ENCODE results near the gene PRR27. TPM values are rescaled to one million over a fixed set of nuclear protein-coding genes. Genes with fewer than 3 reads are reported as not detected.

PRR27 gene
- total RNA-seq (not detected), polyA plus RNA-seq (0.05 TPM)
- long read RNA-seq, donor 1: 0 reads
- long read RNA-seq, donor 2: 0 reads
- long read RNA-seq, donor 3: 0 reads
- long read RNA-seq, donor 4: 0 reads
- long read RNA-seq, donor 5: 0 reads
- long read RNA-seq, donor 6: 0 reads
- long read RNA-seq, donor 7: 0 reads
- long read RNA-seq, donor 8: 0 reads
- long read RNA-seq, donor 9: 0 reads
- long read RNA-seq, donor 10: 0 reads

GRCh38 chr4:70153937-70154336 lies at the start of gene PRR27:
TSS of gene PRR27 (plus strand) at chr4:70154237. CDS start at chr4:70154376, 139 bp downstream.
- WGBS: 94% methylated on average over 3 of the region's 3 CpGs
- Histone ChIP-seq H3K4me3 (ENCODE audit: low read length in 2 of 2) (no peak within 1 kb of the TSS), H3K36me3 (ENCODE audit: control insufficient read depth in 2 of 2, insufficient read depth in 2 of 2, low read length in 1 of 2) (no peaks in the 10 kb centered on the region), H3K27ac (ENCODE audit: low read depth in 1 of 2, low read length in 1 of 2) (no peak within 1 kb of the TSS), H3K27me3 (ENCODE audit: control insufficient read depth in 2 of 2, insufficient read depth in 1 of 2, low read length in 1 of 2) (no peaks in the 10 kb centered on the region), H3K9me3 (ENCODE audit: control insufficient read depth in 2 of 2, insufficient read depth in 1 of 2, low read length in 1 of 2) (no peaks in the 10 kb centered on the region), H3K4me1 (ENCODE audit: control insufficient read depth in 2 of 2, insufficient read depth in 2 of 2, low read length in 2 of 2) (no peaks in the 10 kb centered on the region)
- DNase-seq (ENCODE audit: low read depth in 6 of 9, low spot score in 9 of 9): no peak

- H3K9me3 ChIP-seq (ENCODE audit: control insufficient read depth in 2 of 2, insufficient read depth in 1 of 2, low read length in 1 of 2): no peaks in the 10 kb centered on the region
- H3K4me1 ChIP-seq (ENCODE audit: control insufficient read depth in 2 of 2, insufficient read depth in 2 of 2, low read length in 2 of 2): no peaks in the 10 kb centered on the region
- H3K36me3 ChIP-seq (ENCODE audit: control insufficient read depth in 2 of 2, insufficient read depth in 2 of 2, low read length in 1 of 2): no peaks in the 10 kb centered on the region
- no peaks in the 10 kb centered on the region for H3K27me3 ChIP-seq (ENCODE audit: control insufficient read depth in 2 of 2, insufficient read depth in 1 of 2, low read length in 1 of 2)
- DNase-seq (ENCODE audit: low read depth in 6 of 9, low spot score in 9 of 9): no peak
- no peak overlapping the region for H3K27ac ChIP-seq (ENCODE audit: low read depth in 1 of 2, low read length in 1 of 2)
- no peak overlapping the region for H3K4me3 ChIP-seq (ENCODE audit: low read length in 2 of 2)
These were observed 43.1 kb upstream of the PRR27 start for GRCh38 chr4:70110917-70111316.

- no peak overlapping the region for H3K4me3 ChIP-seq (ENCODE audit: low read length in 2 of 2)
- no peaks in the 10 kb centered on the region for H3K36me3 ChIP-seq (ENCODE audit: control insufficient read depth in 2 of 2, insufficient read depth in 2 of 2, low read length in 1 of 2)
- no peaks in the 10 kb centered on the region for H3K27me3 ChIP-seq (ENCODE audit: control insufficient read depth in 2 of 2, insufficient read depth in 1 of 2, low read length in 1 of 2)
- 93% methylated on average over 1 of the region's 1 CpG for WGBS
- no peaks in the 10 kb centered on the region for H3K9me3 ChIP-seq (ENCODE audit: control insufficient read depth in 2 of 2, insufficient read depth in 1 of 2, low read length in 1 of 2)
- no peaks in the 10 kb centered on the region for H3K4me1 ChIP-seq (ENCODE audit: control insufficient read depth in 2 of 2, insufficient read depth in 2 of 2, low read length in 2 of 2)
- no peak overlapping the region for H3K27ac ChIP-seq (ENCODE audit: low read depth in 1 of 2, low read length in 1 of 2)
- no peak for DNase-seq (ENCODE audit: low read depth in 6 of 9, low spot score in 9 of 9)
These were observed 40.4 kb upstream of the PRR27 start for GRCh38 chr4:70113656-70114055.

GRCh38 chr4:70114096-70114495 lies 39.9 kb upstream of the PRR27 start:
- Histone ChIP-seq H3K4me1 (ENCODE audit: control insufficient read depth in 2 of 2, insufficient read depth in 2 of 2, low read length in 2 of 2) (no peaks in the 10 kb centered on the region), H3K4me3 (ENCODE audit: low read length in 2 of 2) (no peak overlapping the region), H3K27me3 (ENCODE audit: control insufficient read depth in 2 of 2, insufficient read depth in 1 of 2, low read length in 1 of 2) (no peaks in the 10 kb centered on the region), H3K27ac (ENCODE audit: low read depth in 1 of 2, low read length in 1 of 2) (no peak overlapping the region), H3K36me3 (ENCODE audit: control insufficient read depth in 2 of 2, insufficient read depth in 2 of 2, low read length in 1 of 2) (no peaks in the 10 kb centered on the region), H3K9me3 (ENCODE audit: control insufficient read depth in 2 of 2, insufficient read depth in 1 of 2, low read length in 1 of 2) (no peaks in the 10 kb centered on the region)
- no peak for DNase-seq (ENCODE audit: low read depth in 6 of 9, low spot score in 9 of 9)
- WGBS: 87% methylated on average over 2 of the region's 2 CpGs

GRCh38 chr4:70120323-70120722 lies 33.7 kb upstream of the PRR27 start:
- no peaks in the 10 kb centered on the region for H3K9me3 ChIP-seq (ENCODE audit: control insufficient read depth in 2 of 2, insufficient read depth in 1 of 2, low read length in 1 of 2)
- no peaks in the 10 kb centered on the region for H3K4me1 ChIP-seq (ENCODE audit: control insufficient read depth in 2 of 2, insufficient read depth in 2 of 2, low read length in 2 of 2)
- 94% methylated on average over 1 of the region's 1 CpG for WGBS
- no peaks in the 10 kb centered on the region for H3K36me3 ChIP-seq (ENCODE audit: control insufficient read depth in 2 of 2, insufficient read depth in 2 of 2, low read length in 1 of 2)
- no peaks in the 10 kb centered on the region for H3K27me3 ChIP-seq (ENCODE audit: control insufficient read depth in 2 of 2, insufficient read depth in 1 of 2, low read length in 1 of 2)
- no peak overlapping the region for H3K27ac ChIP-seq (ENCODE audit: low read depth in 1 of 2, low read length in 1 of 2)
- no peak overlapping the region for H3K4me3 ChIP-seq (ENCODE audit: low read length in 2 of 2)
- no peak for DNase-seq (ENCODE audit: low read depth in 6 of 9, low spot score in 9 of 9)

- Histone ChIP-seq H3K4me1 (ENCODE audit: control insufficient read depth in 2 of 2, insufficient read depth in 2 of 2, low read length in 2 of 2) (no peaks in the 10 kb centered on the region), H3K9me3 (ENCODE audit: control insufficient read depth in 2 of 2, insufficient read depth in 1 of 2, low read length in 1 of 2) (no peaks in the 10 kb centered on the region), H3K27ac (ENCODE audit: low read depth in 1 of 2, low read length in 1 of 2) (no peak overlapping the region), H3K27me3 (ENCODE audit: control insufficient read depth in 2 of 2, insufficient read depth in 1 of 2, low read length in 1 of 2) (no peaks in the 10 kb centered on the region), H3K36me3 (ENCODE audit: control insufficient read depth in 2 of 2, insufficient read depth in 2 of 2, low read length in 1 of 2) (no peaks in the 10 kb centered on the region), H3K4me3 (ENCODE audit: low read length in 2 of 2) (no peak overlapping the region)
- WGBS: 64% methylated on average over 15 of the region's 15 CpGs
- no peak for DNase-seq (ENCODE audit: low read depth in 6 of 9, low spot score in 9 of 9)
These were observed 20.6 kb upstream of the PRR27 start for GRCh38 chr4:70133473-70133872.

- no peaks in the 10 kb centered on the region for H3K4me1 ChIP-seq (ENCODE audit: control insufficient read depth in 2 of 2, insufficient read depth in 2 of 2, low read length in 2 of 2)
- WGBS: 85% methylated on average over 3 of the region's 3 CpGs
- no peak for DNase-seq (ENCODE audit: low read depth in 6 of 9, low spot score in 9 of 9)
- H3K9me3 ChIP-seq (ENCODE audit: control insufficient read depth in 2 of 2, insufficient read depth in 1 of 2, low read length in 1 of 2): no peaks in the 10 kb centered on the region
- no peak overlapping the region for H3K27ac ChIP-seq (ENCODE audit: low read depth in 1 of 2, low read length in 1 of 2)
- H3K27me3 ChIP-seq (ENCODE audit: control insufficient read depth in 2 of 2, insufficient read depth in 1 of 2, low read length in 1 of 2): no peaks in the 10 kb centered on the region
- H3K36me3 ChIP-seq (ENCODE audit: control insufficient read depth in 2 of 2, insufficient read depth in 2 of 2, low read length in 1 of 2): no peaks in the 10 kb centered on the region
- H3K4me3 ChIP-seq (ENCODE audit: low read length in 2 of 2): no peak overlapping the region
These were observed 15.3 kb upstream of the PRR27 start for GRCh38 chr4:70138751-70139150.

- Histone ChIP-seq H3K4me1 (ENCODE audit: control insufficient read depth in 2 of 2, insufficient read depth in 2 of 2, low read length in 2 of 2) (no peaks in the 10 kb centered on the region), H3K9me3 (ENCODE audit: control insufficient read depth in 2 of 2, insufficient read depth in 1 of 2, low read length in 1 of 2) (no peaks in the 10 kb centered on the region), H3K4me3 (ENCODE audit: low read length in 2 of 2) (no peak overlapping the region), H3K36me3 (ENCODE audit: control insufficient read depth in 2 of 2, insufficient read depth in 2 of 2, low read length in 1 of 2) (no peaks in the 10 kb centered on the region), H3K27ac (ENCODE audit: low read depth in 1 of 2, low read length in 1 of 2) (no peak overlapping the region), H3K27me3 (ENCODE audit: control insufficient read depth in 2 of 2, insufficient read depth in 1 of 2, low read length in 1 of 2) (no peaks in the 10 kb centered on the region)
- 83% methylated on average over 3 of the region's 3 CpGs for WGBS
- no peak for DNase-seq (ENCODE audit: low read depth in 6 of 9, low spot score in 9 of 9)
These were observed 2.8 kb upstream of the PRR27 start for GRCh38 chr4:70151271-70151670.

GRCh38 chr4:70152088-70152487 lies 1.9 kb upstream of the PRR27 start:
- no peak overlapping the region for H3K4me3 ChIP-seq (ENCODE audit: low read length in 2 of 2)
- no peak for DNase-seq (ENCODE audit: low read depth in 6 of 9, low spot score in 9 of 9)
- no peaks in the 10 kb centered on the region for H3K36me3 ChIP-seq (ENCODE audit: control insufficient read depth in 2 of 2, insufficient read depth in 2 of 2, low read length in 1 of 2)
- no peaks in the 10 kb centered on the region for H3K9me3 ChIP-seq (ENCODE audit: control insufficient read depth in 2 of 2, insufficient read depth in 1 of 2, low read length in 1 of 2)
- H3K27me3 ChIP-seq (ENCODE audit: control insufficient read depth in 2 of 2, insufficient read depth in 1 of 2, low read length in 1 of 2): no peaks in the 10 kb centered on the region
- 93% methylated on average over 2 of the region's 2 CpGs for WGBS
- no peaks in the 10 kb centered on the region for H3K4me1 ChIP-seq (ENCODE audit: control insufficient read depth in 2 of 2, insufficient read depth in 2 of 2, low read length in 2 of 2)
- no peak overlapping the region for H3K27ac ChIP-seq (ENCODE audit: low read depth in 1 of 2, low read length in 1 of 2)

- DNase-seq (ENCODE audit: low read depth in 6 of 9, low spot score in 9 of 9): no peak
- WGBS: 70% methylated on average over 2 of the region's 2 CpGs
These were observed 4.5 kb downstream of the PRR27 start for GRCh38 chr4:70158576-70158975.

More at GRCh38 chr4:70158576-70158975, 4.5 kb downstream of the PRR27 start:
- Histone ChIP-seq H3K4me1 (ENCODE audit: control insufficient read depth in 2 of 2, insufficient read depth in 2 of 2, low read length in 2 of 2) (no peaks in the 10 kb centered on the region), H3K4me3 (ENCODE audit: low read length in 2 of 2) (no peak overlapping the region), H3K36me3 (ENCODE audit: control insufficient read depth in 2 of 2, insufficient read depth in 2 of 2, low read length in 1 of 2) (no peaks in the 10 kb centered on the region), H3K27ac (ENCODE audit: low read depth in 1 of 2, low read length in 1 of 2) (no peak overlapping the region), H3K9me3 (ENCODE audit: control insufficient read depth in 2 of 2, insufficient read depth in 1 of 2, low read length in 1 of 2) (no peaks in the 10 kb centered on the region), H3K27me3 (ENCODE audit: control insufficient read depth in 2 of 2, insufficient read depth in 1 of 2, low read length in 1 of 2) (no peaks in the 10 kb centered on the region)

Data from thymus (tissue), 14 donors.